Measurements from ENCODE around the gene DIP2C.

DIP2C gene

GRCh38 chr10:627032-627992, 62.2 kb downstream of the DIP2C start:
- DNase-seq (ENCODE audit: low read depth, low spot score), result no peak

- no peak for DNase-seq (ENCODE audit: low read depth, low spot score)
These were observed 63.4 kb downstream of the DIP2C start for GRCh38 chr10:625751-626711.

DNA sequence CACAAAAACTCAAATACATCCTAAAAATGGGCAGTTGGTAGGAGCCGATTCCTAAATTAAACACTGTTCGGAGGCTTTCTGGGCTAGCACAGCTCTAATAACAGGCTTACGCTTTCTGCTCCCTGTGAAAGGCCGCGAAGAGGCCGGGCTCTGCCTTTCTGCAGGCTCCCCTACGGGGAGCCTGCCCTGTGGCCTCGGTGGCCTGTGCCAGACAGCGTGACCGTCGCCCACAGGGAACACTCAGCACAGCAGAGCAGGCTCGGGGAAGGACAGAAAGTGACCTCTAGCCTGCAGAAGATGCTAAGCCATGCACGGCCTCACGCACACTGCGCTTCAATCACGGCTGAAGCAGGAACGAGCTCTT, 64.2 kb downstream of the DIP2C start:
- DNase-seq (ENCODE audit: low read depth, low spot score), result no peak

- DNase-seq (ENCODE audit: low read depth, low spot score), result peak; percentile 41
These were observed 64.7 kb downstream of the DIP2C start for GRCh38 chr10:624605-625332.

GRCh38 chr10:624312-624604, 65.2 kb downstream of the DIP2C start:
- no peak for DNase-seq (ENCODE audit: low read depth, low spot score)

DNA sequence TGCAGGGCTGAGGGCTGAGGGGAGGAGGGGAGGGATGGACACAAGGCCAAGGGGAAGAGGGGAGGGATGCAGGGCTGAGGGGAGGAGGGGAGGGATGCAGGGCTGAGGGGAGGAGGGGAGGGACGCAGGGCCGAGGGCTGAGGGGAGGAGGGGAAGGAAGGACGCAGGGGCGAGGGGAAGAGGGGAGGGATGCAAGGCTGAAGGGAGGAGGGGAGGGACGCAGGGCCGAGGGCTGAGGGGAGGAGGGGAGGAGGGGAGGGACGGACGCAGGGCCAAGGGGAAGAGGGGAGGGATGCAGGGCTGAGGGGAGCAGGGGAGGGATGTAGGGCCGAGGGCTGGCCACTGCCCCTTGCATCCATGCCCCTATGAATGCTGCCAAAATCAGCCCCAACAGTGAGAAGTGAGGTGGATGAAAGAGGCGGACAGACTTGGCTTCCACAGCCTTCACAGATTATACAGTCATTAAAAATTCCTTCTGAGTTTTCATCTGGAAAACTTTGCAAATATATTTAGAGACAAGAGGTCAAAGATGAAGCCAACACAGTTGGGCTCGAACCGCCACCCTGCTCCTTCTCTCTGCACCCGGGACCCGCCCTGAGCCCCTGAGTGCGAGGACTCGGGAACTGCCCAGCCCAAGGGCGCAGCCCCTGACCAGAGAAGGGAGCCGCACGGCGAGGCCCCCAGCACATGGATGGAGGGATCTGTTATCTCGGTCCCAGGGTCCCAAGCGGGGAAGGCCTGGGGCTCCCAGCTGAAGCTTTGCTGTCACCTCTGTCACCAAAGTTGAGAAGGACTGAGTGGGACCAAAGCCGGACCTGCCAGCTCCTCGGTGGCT, 65.8 kb downstream of the DIP2C start:
- no peak for DNase-seq (ENCODE audit: low read depth, low spot score)

GRCh38 chr10:623014-623413, 66.5 kb downstream of the DIP2C start:
- DNase-seq (ENCODE audit: low read depth, low spot score), result no peak

- no peak for DNase-seq (ENCODE audit: low read depth, low spot score)
These were observed 67.3 kb downstream of the DIP2C start for GRCh38 chr10:621981-622740.

- DNase-seq (ENCODE audit: low read depth, low spot score), result no peak
These were observed 68.0 kb downstream of the DIP2C start for GRCh38 chr10:621513-621912.

DNA sequence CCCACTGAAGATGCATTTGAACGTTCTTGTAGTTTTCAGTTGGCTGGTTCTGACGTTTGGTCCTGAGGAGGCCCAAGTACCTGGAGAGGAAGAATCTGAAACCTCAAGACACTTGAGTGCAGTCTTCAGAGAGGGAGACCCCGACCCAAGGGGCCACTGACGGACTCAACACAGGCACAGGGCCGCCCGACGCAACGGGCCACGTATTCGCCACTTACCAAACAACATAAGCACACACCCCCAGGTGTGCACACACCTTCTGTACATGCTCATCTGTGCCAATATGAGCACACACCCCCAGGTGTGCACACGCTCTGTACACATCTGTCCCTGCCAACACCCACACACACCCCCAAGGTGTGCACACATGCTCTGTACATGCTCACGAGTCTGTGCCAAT, 68.5 kb downstream of the DIP2C start:
- DNase-seq (ENCODE audit: low read depth, low spot score), result no peak

DNA sequence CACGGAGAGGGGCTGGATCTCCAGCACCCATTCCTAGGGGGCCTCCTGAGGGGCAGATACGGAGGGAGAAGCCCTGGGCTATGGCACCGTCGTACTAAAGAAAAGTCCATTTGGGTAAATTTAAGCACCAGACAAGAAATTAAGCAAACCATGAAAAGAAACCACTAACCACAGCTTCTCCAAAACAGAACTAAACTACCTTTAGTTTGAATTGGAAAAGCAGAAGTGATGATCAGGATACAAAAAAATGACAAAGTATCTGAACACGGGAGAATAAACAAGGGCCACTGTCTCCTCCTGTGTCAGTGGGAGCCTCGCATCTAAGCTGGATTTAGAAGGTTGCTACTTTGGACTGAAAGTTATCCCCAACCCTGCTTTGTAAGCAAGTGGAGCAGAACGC, 69.1 kb downstream of the DIP2C start:
- DNase-seq (ENCODE audit: low read depth, low spot score), result no peak

DNA sequence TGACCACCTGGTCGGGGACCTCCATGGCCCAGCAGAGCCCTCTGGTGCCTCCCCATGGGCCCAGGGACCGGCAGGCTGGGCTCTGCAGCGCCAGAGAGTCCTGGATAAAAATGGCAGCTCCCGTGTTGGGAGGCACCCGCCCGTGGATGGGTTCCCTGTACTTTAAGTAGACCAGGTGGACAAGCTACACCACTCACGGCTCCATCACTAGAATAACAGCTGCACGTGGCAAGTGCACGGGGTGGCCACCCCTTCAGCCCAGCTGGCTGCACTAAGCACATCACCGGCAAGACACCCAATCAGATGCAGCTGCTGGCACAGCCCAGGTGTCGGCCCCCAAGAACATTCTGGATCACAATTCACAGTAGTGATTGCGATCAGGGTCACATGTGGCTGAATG, 69.8 kb downstream of the DIP2C start:
- DNase-seq (ENCODE audit: low read depth, low spot score), result no peak

DNA sequence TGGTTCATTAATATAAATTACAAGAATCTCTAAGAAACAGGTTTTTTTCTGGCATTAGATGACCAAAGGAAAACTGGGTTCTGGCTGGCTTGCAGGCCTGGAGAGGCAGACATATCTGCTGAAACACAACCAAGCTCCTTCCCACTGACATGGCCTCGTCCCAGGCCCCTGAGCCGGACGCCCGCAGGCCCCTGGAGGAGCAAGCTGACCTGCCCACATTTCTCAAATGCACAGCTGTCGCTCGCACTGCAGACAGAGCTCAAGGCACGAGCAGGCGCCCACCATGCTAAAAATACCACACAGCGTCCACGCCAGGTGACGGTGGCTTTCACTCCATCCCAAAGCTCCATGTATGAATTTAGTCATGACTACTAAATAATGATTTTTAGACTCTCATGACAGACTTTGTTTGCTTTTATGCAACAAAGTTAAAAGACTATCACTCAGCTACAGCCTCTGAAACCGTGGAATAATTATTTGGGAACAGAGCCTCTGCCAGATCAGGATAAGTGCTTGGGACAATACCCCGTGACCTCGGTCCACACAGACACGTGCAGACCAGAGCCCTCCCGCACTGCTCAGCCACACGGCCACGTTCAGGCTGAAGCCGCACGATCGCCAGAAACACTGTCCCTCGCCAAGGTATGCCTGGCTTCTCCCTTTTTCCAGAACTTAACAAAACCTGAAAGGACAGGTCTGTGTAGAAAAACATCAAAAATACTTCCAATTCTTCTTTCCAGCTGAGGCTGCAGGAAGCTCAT, 71.1 kb downstream of the DIP2C start:
- no peak for DNase-seq (ENCODE audit: low read depth, low spot score)

DNA sequence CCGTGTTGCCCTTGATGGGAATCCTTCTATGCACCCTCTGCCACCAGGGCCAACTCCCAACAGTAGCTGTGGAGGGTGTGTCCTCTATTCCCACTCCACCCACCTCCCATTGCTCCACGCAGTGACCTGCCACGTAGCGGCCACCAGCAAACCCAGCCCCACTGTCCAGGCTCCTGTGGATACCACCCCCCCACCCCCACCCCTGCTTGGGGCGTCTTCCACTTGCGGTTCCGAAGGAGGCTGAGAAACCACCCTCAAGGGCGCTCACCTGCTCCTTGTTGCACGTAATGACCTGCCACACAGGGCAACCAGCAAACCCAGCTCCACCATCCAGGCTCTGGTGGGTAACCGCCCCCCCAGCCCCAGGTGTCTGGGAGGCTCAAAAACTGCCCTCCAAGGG, 72.0 kb downstream of the DIP2C start:
- no peak for DNase-seq (ENCODE audit: low read depth, low spot score)

- no peak for DNase-seq (ENCODE audit: low read depth, low spot score)
These were observed 73.8 kb downstream of the DIP2C start for GRCh38 chr10:615583-616152.

DNA sequence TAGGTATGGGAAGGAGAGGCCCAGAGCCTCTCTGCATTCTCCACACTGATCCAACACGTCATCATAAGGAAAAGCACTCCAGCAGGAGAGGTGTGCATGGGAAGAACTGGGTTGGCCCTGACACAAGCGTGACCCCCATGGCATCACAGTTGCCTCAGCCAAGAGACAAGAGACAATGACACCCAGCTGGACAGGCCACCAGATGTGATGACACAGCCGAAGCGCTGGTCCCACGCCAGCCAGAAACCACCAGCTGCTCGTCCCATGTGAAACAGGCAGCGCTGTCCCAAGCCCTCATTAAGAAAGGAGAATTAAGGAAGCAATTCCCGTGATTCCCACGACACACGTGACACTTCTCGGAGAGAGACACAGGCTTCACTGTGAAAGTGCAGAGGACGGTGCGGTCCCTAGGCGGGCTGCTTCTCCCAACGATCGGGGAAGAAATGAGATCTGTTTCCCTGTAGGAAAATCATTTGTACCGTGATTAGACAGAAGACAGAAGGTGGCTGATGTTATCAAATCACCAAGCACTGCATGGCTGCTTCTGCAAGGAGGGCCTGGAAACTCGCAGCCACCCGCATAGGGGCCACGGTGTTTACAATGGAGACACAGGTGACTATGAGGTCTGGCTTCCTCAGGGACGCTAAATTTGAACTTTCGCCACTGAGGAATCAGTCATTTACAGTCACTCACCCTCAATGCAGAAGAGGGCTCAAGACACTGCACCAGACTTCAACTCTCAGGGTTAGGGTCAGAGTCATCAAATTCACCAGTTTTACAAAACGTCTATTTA, 74.5 kb downstream of the DIP2C start:
- DNase-seq (ENCODE audit: low read depth, low spot score), result no peak

GRCh38 chr10:614139-614711, 75.2 kb downstream of the DIP2C start:
- no peak for DNase-seq (ENCODE audit: low read depth, low spot score)
